ENCODE measurements around the gene TFAP2A. TPM values are rescaled to one million over a fixed set of nuclear protein-coding genes. Genes with fewer than 3 reads are reported as not detected.

TFAP2A gene
- total RNA-seq (2014; rRNA removed; shearing (Covaris generic)): 2.3 TPM in 1 of 2 replicates, not detected in the other

GRCh38 chr6:10414756-10415616, at the start of gene TFAP2A:
TSS of gene TFAP2A (minus strand) at chr6:10415074. CDS start at chr6:10414991, 83 bp downstream.
- in situ Hi-C loops (cut with HindIII; ENCODE audit: low sequenced_read_pairs): no loop called here

GRCh38 chr6:10463491-10464481, 48.9 kb upstream of the TFAP2A start:
- in situ Hi-C loops (cut with HindIII; ENCODE audit: low sequenced_read_pairs): no loop called here
- no peak for DNase-seq (ENCODE audit: low spot score)

More at GRCh38 chr6:10414756-10415616, at the start of gene TFAP2A:
- no peak for DNase-seq (ENCODE audit: low spot score)

DNA sequence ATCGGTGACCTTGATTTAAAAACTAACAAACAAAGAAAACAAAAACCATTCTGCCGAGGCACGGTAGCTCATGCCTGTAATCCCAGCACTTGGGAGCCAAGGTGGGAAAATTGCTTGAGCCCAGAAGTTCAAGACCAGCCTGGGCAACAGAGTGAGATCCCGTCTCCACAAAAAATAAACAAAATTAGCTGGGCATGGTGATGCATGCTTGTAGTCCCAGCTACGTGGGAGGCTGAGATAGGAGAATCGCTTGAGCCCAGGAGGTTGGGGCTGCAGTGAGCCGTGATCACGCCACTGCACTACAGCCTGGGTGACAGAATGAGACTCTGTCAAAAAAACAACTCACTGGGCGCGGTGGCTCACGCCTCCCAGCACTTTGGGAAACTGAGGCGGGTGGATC, 48.2 kb upstream of the TFAP2A start:
- no peak for DNase-seq (ENCODE audit: low spot score)
- in situ Hi-C loops (cut with HindIII; ENCODE audit: low sequenced_read_pairs): no loop called here

DNA sequence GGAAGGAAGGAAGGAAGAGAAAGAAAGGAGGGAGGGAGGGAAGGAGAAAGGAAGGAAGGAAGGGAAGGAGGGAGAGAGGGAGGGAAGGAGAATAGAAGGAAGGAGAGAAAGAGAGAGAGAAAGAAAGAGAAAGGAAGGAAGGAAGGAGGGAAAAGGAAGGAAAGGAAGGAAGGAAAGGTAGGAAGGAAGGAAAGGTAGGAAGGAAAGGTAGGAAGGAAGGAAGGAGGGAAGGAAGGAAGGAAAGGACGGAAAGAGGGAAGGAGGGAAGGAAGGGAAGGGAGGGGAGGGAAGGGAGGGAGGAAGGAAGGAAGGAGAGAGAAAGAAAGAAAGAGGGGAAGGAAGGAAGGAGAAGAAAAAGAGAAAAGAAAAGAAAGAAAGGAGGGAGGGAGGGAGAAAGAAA, 47.0 kb upstream of the TFAP2A start:
- in situ Hi-C loops (cut with HindIII; ENCODE audit: low sequenced_read_pairs): no loop called here
- no peak for DNase-seq (ENCODE audit: low spot score)

DNA sequence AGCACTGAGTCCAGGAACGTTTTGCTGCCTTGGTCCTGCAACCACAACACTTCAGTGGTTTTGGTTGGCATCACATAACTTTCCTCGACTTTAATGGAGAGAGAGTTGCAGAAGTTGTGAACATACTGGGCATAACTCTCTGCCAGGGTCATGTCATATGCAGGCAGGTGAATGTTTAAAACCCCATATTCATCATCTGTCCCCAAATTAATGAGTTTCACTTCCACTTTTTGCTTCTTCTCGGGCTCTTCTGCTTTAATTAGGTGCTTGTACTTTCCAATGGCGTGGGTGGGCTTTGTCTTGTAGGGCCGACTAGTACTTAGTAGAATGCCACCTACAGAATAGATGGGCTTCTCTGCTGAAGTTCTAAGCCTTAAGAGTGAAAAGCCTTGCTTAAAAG, 45.2 kb upstream of the TFAP2A start:
- DNase-seq (ENCODE audit: low spot score): no peak
- in situ Hi-C loops (cut with HindIII; ENCODE audit: low sequenced_read_pairs): no loop called here

- DNase-seq (ENCODE audit: low spot score): no peak
- in situ Hi-C loops (cut with HindIII; ENCODE audit: low sequenced_read_pairs): no loop called here
These were observed 43.4 kb upstream of the TFAP2A start for GRCh38 chr6:10458287-10458686.

DNA sequence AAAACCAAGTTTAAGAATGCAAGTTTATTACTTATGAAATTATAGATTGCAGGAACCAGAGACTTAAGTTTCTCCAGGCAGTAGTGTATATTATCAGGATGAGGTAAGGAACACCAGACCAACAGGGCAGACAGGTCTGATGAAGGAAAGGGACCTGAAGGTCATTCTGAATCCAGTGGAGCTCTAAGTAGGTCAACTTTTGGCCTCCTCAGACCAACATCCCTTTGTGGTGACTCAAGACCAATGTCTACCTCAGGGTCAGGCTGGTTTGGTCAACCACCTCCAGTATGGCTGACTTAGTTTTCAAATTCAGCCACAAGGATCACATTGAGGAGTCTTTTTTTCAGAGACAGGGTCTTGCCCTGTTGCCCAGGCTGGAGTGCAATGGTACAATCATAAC, 38.7 kb upstream of the TFAP2A start:
- in situ Hi-C loops (cut with HindIII; ENCODE audit: low sequenced_read_pairs): no loop called here
- DNase-seq (ENCODE audit: low spot score): no peak

DNA sequence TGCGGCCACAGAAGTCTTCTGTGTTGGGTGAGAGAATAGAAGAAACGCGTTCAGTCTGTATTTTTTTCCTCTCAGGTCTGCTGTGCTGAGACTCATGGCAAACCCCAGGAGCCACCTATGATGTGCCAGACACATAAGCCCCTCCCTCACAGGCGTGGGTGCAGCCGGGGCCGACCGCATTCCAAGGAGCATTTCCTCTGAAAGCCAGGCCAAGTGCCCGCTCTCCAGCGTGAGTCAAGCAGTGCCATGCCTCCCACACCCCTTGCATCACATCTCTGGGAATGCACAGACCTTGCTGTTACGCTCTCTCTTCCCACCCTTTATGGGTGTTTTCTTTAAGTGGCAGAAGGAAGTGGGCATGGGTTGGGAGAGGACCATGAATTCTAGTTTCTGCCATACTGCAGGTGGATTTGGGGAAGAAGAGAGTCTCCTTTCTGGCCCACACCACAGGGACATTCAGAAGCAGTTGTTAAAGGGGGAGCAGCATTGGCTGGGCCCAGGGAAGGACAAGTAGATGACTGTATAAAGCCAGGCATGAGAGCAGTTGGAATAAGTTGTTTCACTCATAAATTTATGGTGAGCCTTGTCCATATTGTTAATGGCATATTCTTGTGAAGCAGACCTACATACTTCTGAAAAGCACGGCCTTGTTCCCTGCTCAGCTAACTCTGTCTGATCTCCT, 37.1 kb upstream of the TFAP2A start:
- no peak for DNase-seq (ENCODE audit: low spot score)
- in situ Hi-C loops (cut with HindIII; ENCODE audit: low sequenced_read_pairs): no loop called here

- in situ Hi-C loops (cut with HindIII; ENCODE audit: low sequenced_read_pairs): no loop called here
These were observed 36.5 kb upstream of the TFAP2A start for GRCh38 chr6:10451394-10451793.

GRCh38 chr6:10449751-10450150, 34.9 kb upstream of the TFAP2A start:
- no peak for DNase-seq (ENCODE audit: low spot score)
- in situ Hi-C loops (cut with HindIII; ENCODE audit: low sequenced_read_pairs): no loop called here

More at GRCh38 chr6:10451394-10451793, 36.5 kb upstream of the TFAP2A start:
- no peak for DNase-seq (ENCODE audit: low spot score)

DNA sequence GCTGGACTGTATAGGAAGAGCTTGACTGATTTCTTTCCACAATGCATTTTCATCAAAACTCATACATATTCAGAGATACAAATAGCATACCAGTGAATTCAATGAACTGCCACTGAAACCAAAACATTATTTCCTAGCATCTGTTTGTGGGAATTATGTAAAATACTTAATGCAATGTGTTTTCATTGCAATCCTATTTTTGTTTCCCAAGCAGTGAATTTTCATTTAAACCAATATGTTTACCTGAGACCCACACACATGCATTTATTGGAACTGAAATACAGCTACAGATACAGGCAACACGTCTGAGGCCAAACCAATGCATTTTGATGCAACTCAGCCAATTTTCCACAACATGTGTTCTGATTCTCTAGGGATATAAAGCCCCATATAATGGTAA, 33.2 kb upstream of the TFAP2A start:
- no peak for DNase-seq (ENCODE audit: low spot score)
- in situ Hi-C loops (cut with HindIII; ENCODE audit: low sequenced_read_pairs): no loop called here

GRCh38 chr6:10446548-10446947, 31.7 kb upstream of the TFAP2A start:
- in situ Hi-C loops (cut with HindIII; ENCODE audit: low sequenced_read_pairs): no loop called here
- no peak for DNase-seq (ENCODE audit: low spot score)

GRCh38 chr6:10441655-10442009, 26.8 kb upstream of the TFAP2A start:
- no peak for DNase-seq (ENCODE audit: low spot score)
- in situ Hi-C loops (cut with HindIII; ENCODE audit: low sequenced_read_pairs): no loop called here

DNA sequence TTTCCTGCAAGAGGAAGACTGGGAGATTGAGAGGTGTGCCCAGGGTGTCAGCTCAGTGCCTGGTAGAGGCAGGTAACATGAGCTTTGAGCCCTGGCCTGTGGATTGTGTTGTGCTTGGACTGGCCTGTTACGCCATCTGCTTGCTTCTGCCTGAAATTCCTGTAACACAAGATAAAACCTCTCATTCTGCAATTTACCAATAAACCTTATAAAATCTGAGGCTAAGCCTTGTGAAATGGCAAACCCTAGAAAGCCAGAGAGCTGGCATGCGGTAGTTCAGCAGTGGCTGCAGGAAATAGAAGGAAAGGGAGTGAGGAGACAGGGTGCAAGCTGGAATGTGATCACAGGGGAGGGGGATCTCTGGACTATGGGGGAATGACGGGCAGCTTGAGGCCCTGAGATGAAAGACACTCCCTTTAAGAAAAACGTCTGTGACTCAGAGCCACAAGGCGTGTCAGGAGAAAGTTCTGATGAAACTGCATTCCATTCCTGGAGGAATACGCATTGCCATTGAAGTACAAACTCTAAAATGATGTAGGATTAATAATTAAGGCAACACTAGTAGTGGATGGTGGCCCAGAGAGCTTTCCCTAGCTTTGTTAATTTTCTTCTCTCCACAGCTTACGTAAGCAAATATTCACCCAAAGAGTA, 26.3 kb upstream of the TFAP2A start:
- no peak for DNase-seq (ENCODE audit: low spot score)
- in situ Hi-C loops (cut with HindIII; ENCODE audit: low sequenced_read_pairs): no loop called here

DNA sequence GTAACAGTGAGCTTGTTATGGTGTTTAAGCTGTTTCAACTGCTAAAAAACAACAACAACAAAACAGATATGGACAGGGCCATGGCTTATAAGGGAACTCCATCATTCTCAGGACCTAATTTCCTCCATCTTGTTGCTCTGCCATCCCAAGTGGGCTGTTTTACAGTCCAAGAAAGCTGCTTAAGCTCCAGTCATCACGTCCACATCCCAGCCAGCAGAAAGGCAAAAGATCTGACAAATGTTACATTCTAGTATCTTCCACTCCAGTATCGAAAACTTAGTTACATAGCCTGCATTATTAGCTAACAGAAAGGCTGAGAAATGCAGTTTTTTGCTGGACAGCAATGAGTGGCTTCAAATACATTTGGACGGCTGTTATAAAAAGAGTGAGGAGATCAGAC, 23.0 kb upstream of the TFAP2A start:
- in situ Hi-C loops (cut with HindIII; ENCODE audit: low sequenced_read_pairs): no loop called here
- DNase-seq (ENCODE audit: low spot score): no peak

DNA sequence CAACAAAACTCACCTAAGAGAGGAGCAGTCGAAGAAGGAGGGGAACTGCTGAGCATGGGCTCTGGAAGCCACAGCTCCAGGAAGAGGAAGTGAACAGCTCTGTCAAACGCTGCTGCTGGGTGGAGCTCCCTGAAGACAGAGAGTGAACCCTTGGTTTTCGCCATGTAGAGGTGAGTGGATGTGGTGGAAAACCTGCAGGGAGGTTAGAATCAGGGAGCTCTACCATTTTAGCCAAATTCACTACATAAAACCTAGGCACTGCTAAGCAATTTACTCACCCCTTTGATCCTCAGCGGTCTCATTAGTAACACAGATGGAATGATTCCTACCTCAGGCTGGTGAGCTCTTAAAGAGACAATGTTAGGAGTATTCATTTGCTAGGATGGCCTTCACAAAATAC, 19.4 kb upstream of the TFAP2A start:
- in situ Hi-C loops (cut with HindIII; ENCODE audit: low sequenced_read_pairs): no loop called here
- no peak for DNase-seq (ENCODE audit: low spot score)

DNA sequence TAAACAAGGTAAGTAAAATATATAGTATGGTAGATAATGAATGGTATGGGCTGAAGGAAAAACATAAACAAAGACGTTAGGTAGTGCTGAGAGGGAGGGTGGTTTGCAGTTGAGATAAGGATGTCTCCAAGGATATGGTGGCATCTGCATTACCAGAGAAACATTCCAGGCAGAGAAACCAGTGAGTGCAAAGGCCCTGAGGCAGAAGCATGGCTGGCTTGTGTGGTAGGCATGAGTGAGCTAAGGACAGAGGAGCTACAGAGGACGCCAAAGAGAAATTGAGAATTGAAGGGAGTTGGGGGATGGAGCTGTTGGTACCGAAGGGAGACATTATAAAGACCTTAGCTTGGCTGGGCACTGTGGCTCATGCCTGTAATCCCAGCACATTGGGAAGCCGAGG, 18.4 kb upstream of the TFAP2A start:
- in situ Hi-C loops (cut with HindIII; ENCODE audit: low sequenced_read_pairs): no loop called here
- DNase-seq (ENCODE audit: low spot score): no peak

GRCh38 chr6:10431423-10432164, 16.7 kb upstream of the TFAP2A start:
- in situ Hi-C loops (cut with HindIII; ENCODE audit: low sequenced_read_pairs): no loop called here
- no peak for DNase-seq (ENCODE audit: low spot score)
